HCT116 (cell line): ENCODE data around the gene UBE3C. TPM values are rescaled to one million over a fixed set of nuclear protein-coding genes. Genes with fewer than 3 reads are reported as not detected.

Source experiments
- ATAC-seq: fragments of 200-7000 bp; cut with Tn5 transposase; 2 replicates; pipeline ENCODE4 v1.9.1; 2020; ENCODE audit warnings: mild to moderate bottlenecking, moderate library complexity
- BruUV-seq: library from RNA; stranded (reverse); fragments of 400-500 nt; replicated peaks from 2 replicates; lab custom pipeline; 2021; lab: Mats Ljungman, UMichigan
- CTCF ChIA-PET: fragments of 300-600 bp; sonication (Branson Sonifier 250); formaldehyde crosslinking; loops from one replicate; lab custom pipeline; 2021; ENCODE audit warnings: antibody characterized with exemption; lab: Charles Lee
- POLR2A ChIA-PET: fragments of 300-600, 350-600 bp; sonication (Branson Sonifier 250); formaldehyde crosslinking; loops from one replicate; lab custom pipeline; 2021; ENCODE audit warnings: antibody characterized with exemption; lab: Charles Lee
- RAD21 ChIA-PET, 2 experiments: fragments of 300-600 bp; sonication (Branson Sonifier 250); formaldehyde crosslinking; loops; one replicate each; lab custom pipeline; 2023; ENCODE audit warnings: low total read pairs in 2 of 2; ENCODE audit not compliant: uncharacterized antibody in 2 of 2, unreplicated experiment in 2 of 2, low non-redundant PET in 1 of 2; lab: Charles Lee
- DNase-seq: peaks from one replicate; pipeline ENCODE4 v3.0.0-alpha.2; 2010; ENCODE audit warnings: low read depth, low spot score
- H2AFZ ChIP-seq: fragments of 200-600 bp; shearing (Covaris generic), sonication (generic); 2 replicates; pipeline ENCODE4 v1.6.1; 2017; ENCODE audit warnings: low read depth, mixed run types, mixed read lengths, antibody characterized with exemption, low read length; ENCODE audit not compliant: poor library complexity, severe bottlenecking
- H3K27ac ChIP-seq: 2 replicates; pipeline ENCODE4 v1.5.1; 2012; ENCODE audit warnings: low read depth, low read length
- H3K27me3 ChIP-seq: fragments of 200-600 bp; sonication (generic); 2 replicates; pipeline ENCODE4 v1.6.1; 2016; ENCODE audit warnings: mixed run types, low read length, mixed read lengths; ENCODE audit not compliant: insufficient read depth
- H3K36me3 ChIP-seq, 2 experiments: fragments of 200-500 bp in 1 of 2; fragments of 200-600 bp in 1 of 2; sonication (Bioruptor generic) in 1 of 2; sonication (generic) in 1 of 2; 2 replicates each; pipeline versions ENCODE4 v1.5.1 to v1.6.1; 2014 to 2016; ENCODE audit warnings: low read length in 2 of 2, inconsistent platforms in 1 of 2, mixed read lengths in 1 of 2, mixed run types in 1 of 2; ENCODE audit not compliant: insufficient read depth in 2 of 2, control insufficient read depth in 1 of 2
- H3K4me1 ChIP-seq, 2 experiments: fragments of 200-600 bp in 1 of 2; sonication (generic) in 1 of 2; 2 replicates each; pipeline versions ENCODE4 v1.5.1 to v1.6.1; 2012 to 2017; ENCODE audit warnings: low read length in 2 of 2, inconsistent platforms in 1 of 2, mild to moderate bottlenecking in 1 of 2, mixed read lengths in 1 of 2, mixed run types in 1 of 2, moderate library complexity in 1 of 2; ENCODE audit not compliant: insufficient read depth in 2 of 2, control insufficient read depth in 1 of 2
- H3K4me2 ChIP-seq: fragments of 200-600 bp; sonication (generic); 2 replicates; pipeline ENCODE4 v1.6.1; 2017; ENCODE audit warnings: mixed run types, low read length, mixed read lengths
- H3K4me3 ChIP-seq, 2 experiments: fragments of 200-600 bp in 1 of 2; sonication (generic) in 1 of 2; replicated peaks in 1 of 2; 2 replicates each; pipeline ENCODE4 v1.5.1; 2011 to 2016; ENCODE audit warnings: low read length in 2 of 2, control low read depth in 1 of 2, low read depth in 1 of 2, mild to moderate bottlenecking in 1 of 2, mixed read lengths in 1 of 2, mixed run types in 1 of 2
- H3K79me2 ChIP-seq: fragments of 200-600 bp; sonication (generic); 2 replicates; pipeline ENCODE4 v1.6.1; 2017; ENCODE audit warnings: mild to moderate bottlenecking, mixed run types, low read length, moderate library complexity, mixed read lengths; ENCODE audit not compliant: insufficient read depth
- H3K9ac ChIP-seq: fragments of 200-600 bp; sonication (generic); 2 replicates; pipeline ENCODE4 v1.6.1; 2016; ENCODE audit warnings: low read length, mixed read lengths
- H3K9me2 ChIP-seq: fragments of 200-600 bp; sonication (generic), shearing (Covaris generic); 2 replicates; pipeline ENCODE4 v1.6.1; 2017; ENCODE audit warnings: mixed run types, mild to moderate bottlenecking, moderate library complexity; ENCODE audit not compliant: insufficient read depth
- H3K9me3 ChIP-seq, 2 experiments: fragments of 200-500 bp in 1 of 2; fragments of 200-600 bp in 1 of 2; sonication (Bioruptor generic) in 1 of 2; sonication (generic) in 1 of 2; 2 replicates each; pipeline ENCODE4 v1.6.1; 2014 to 2017; ENCODE audit warnings: low read length in 2 of 2, mixed read lengths in 2 of 2, inconsistent platforms in 1 of 2, low read depth in 1 of 2, mild to moderate bottlenecking in 1 of 2, mixed run types in 1 of 2, moderate library complexity in 1 of 2; ENCODE audit not compliant: control insufficient read depth in 1 of 2, insufficient read depth in 1 of 2
- H4K20me1 ChIP-seq: fragments of 200-600 bp; sonication (generic), shearing (Covaris generic); 2 replicates; pipeline ENCODE4 v1.6.1; 2017; ENCODE audit warnings: mixed run types, mild to moderate bottlenecking, moderate library complexity; ENCODE audit not compliant: insufficient read depth
- CEBPB ChIP-seq: IDR thresholded peaks from 2 replicates; pipeline ENCODE4 v1.6.1; 2012; ENCODE audit warnings: low read depth
- EGR1 ChIP-seq: IDR thresholded peaks from 2 replicates; pipeline ENCODE4 v1.6.1; 2012; ENCODE audit warnings: low read depth
- EZH2 ChIP-seq: fragments of 200-600 bp; sonication (generic); IDR thresholded peaks from 2 replicates; pipeline ENCODE4 v1.6.1; 2017; ENCODE audit warnings: antibody characterized with exemption, mixed run types
- FOSL1 ChIP-seq: IDR thresholded peaks from 2 replicates; pipeline ENCODE4 v1.6.1; 2012; ENCODE audit warnings: low read depth
- JUND ChIP-seq: IDR thresholded peaks from 2 replicates; pipeline ENCODE4 v1.6.1; 2012
- POLR2A ChIP-seq: IDR thresholded peaks from 2 replicates; pipeline ENCODE4 v1.7.0; 2011; ENCODE audit warnings: borderline replicate concordance; ENCODE audit not compliant: insufficient read depth, insufficient read length; ENCODE audit errors: extremely low read depth
- RAD21 ChIP-seq: IDR thresholded peaks from 2 replicates; pipeline ENCODE4 v1.6.1; 2012; ENCODE audit warnings: low read depth, mild to moderate bottlenecking
- SP1 ChIP-seq: IDR thresholded peaks from 2 replicates; pipeline ENCODE4 v1.6.1; 2012; ENCODE audit warnings: low read depth
- TCF7L2 ChIP-seq: IDR thresholded peaks from 2 replicates; pipeline ENCODE4 v1.7.0; 2011; ENCODE audit warnings: borderline replicate concordance, inconsistent platforms; ENCODE audit not compliant: insufficient read depth, insufficient read length; ENCODE audit errors: extremely low read depth
- intact Hi-C: fragments of 100-400 bp; cut with micrococcal nuclease; formaldehyde crosslinking; loops from 2 replicates; pipeline ENCODE4 v1.10.0; 2022
- total RNA-seq: library from RNA; stranded (reverse); gene quantifications from one replicate; pipeline ENCODE4 v1.2.1, GENCODE V29; 2021; ENCODE audit not compliant: unreplicated experiment
- TF ChIP-seq, protein P1 (sequence below), 3 experiments: fragments of 200-600 bp in 1 of 3; sonication (generic) in 1 of 3; IDR thresholded peaks in 2 of 3; conservative IDR thresholded peaks in 1 of 3; 2 replicates each; pipeline ENCODE4 v1.5.1; 2012 to 2017; ENCODE audit warnings: low read depth in 2 of 3, low read length in 2 of 3, antibody characterized with exemption in 1 of 3, borderline replicate concordance in 1 of 3, control low read depth in 1 of 3, mild to moderate bottlenecking in 1 of 3, mixed read lengths in 1 of 3, mixed run types in 1 of 3, moderate library complexity in 1 of 3; ENCODE audit not compliant: insufficient read depth in 1 of 3
- TF ChIP-seq, protein P2 (sequence below): IDR thresholded peaks from 2 replicates; pipeline ENCODE4 v1.6.1; 2012

The UBE3C gene
- total RNA-seq, 1 experiment from 2014 or later = 68.3 TPM

DNA sequence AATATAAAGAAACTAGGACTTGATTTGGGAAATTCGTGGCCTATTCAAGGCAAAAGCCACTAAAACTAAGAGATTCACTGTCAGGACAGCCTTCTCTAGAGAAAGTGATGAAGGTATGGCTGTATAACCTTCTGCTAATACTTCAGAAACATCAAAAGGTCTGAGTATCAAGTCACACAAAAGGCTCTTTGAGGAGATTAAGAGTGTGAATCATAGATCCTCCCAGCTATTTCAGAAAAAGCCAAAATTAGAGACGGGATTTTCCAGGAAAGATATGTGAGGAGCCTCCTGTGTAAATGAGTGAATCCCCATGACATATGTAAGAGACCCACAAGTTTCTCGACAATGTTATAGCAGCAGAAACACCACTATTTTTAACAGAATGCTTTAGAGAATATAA, 56.2 kb downstream of the UBE3C start:
- no TSS peak for BruUV-seq
- H3K36me3 ChIP-seq = peaks cover 14 to 19% of the 10 kb centered on the region in 2 experiments; a peak in 3 of 4 replicates
- TF ChIP-seq, protein P1, sequence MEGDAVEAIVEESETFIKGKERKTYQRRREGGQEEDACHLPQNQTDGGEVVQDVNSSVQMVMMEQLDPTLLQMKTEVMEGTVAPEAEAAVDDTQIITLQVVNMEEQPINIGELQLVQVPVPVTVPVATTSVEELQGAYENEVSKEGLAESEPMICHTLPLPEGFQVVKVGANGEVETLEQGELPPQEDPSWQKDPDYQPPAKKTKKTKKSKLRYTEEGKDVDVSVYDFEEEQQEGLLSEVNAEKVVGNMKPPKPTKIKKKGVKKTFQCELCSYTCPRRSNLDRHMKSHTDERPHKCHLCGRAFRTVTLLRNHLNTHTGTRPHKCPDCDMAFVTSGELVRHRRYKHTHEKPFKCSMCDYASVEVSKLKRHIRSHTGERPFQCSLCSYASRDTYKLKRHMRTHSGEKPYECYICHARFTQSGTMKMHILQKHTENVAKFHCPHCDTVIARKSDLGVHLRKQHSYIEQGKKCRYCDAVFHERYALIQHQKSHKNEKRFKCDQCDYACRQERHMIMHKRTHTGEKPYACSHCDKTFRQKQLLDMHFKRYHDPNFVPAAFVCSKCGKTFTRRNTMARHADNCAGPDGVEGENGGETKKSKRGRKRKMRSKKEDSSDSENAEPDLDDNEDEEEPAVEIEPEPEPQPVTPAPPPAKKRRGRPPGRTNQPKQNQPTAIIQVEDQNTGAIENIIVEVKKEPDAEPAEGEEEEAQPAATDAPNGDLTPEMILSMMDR (IDR thresholded peaks at IDR 0.05 in 2 of 3, conservative IDR thresholded peaks at IDR 0.05 in 1 of 3; ENCODE audit: borderline replicate concordance in 1 of 3, insufficient read depth in 1 of 3, low read depth in 2 of 3, low read length in 2 of 3) = no peak
- TF ChIP-seq EZH2 (no peak), POLR2A (no peak), JUND (0 out of 2 replicates have a peak, but pooled peaks have one; percentile 16), RAD21 (no peak), FOSL1 (peak; percentile 23; the same call in 1 of the 2 replicates), CEBPB (no peak), SP1 (peak; percentile 43; the same call in 1 of the 2 replicates), TCF7L2 (no peak), EGR1 (no peak)
- TF ChIP-seq, protein P2, sequence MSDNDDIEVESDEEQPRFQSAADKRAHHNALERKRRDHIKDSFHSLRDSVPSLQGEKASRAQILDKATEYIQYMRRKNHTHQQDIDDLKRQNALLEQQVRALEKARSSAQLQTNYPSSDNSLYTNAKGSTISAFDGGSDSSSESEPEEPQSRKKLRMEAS = no peak
- RAD21 ChIA-PET = no interaction called here
- H3K4me3 ChIP-seq = no peak overlapping the region
- no peaks in the 10 kb centered on the region for H3K27me3 ChIP-seq
- POLR2A ChIA-PET = no interaction called here
- H3K4me1 ChIP-seq = peaks cover 8 to 24% of the 10 kb centered on the region in 2 experiments; a peak in 3 of 4 replicates
- no peaks in the 10 kb centered on the region for H3K9me2 ChIP-seq
- 0 out of 2 replicates have a peak overlapping the region, but pooled peaks have one; percentile 5 for H3K9ac ChIP-seq
- H3K79me2 ChIP-seq = peaks cover 62% of the 10 kb centered on the region
- no peaks in the 10 kb centered on the region for H3K9me3 ChIP-seq
- no peak overlapping the region for H3K27ac ChIP-seq
- CTCF ChIA-PET = no interaction called here
- peak overlapping the region; percentile 20; the same call in 1 of the 2 replicates for H3K4me2 ChIP-seq
- H4K20me1 ChIP-seq = peaks cover 9% of the 10 kb centered on the region; the same call in 1 of the 2 replicates
- DNase-seq (peak; percentile 16), ATAC-seq (peak; percentile 65)
- intact Hi-C loops = no loop called here
- H2AFZ ChIP-seq = no peak overlapping the region
